SU-DHL-6 (cell line): Measurements from ENCODE around the gene MAP2K7.

ENCODE experiments used
- EZH2phosphoT487 ChIP-seq: fragments of 200-600 bp; sonication (generic), shearing (Covaris generic); conservative IDR thresholded peaks from 2 replicates; pipeline ENCODE4 v1.6.1; 2018; ENCODE audit warnings: mild to moderate bottlenecking, antibody characterized with exemption, low read length, moderate library complexity, mixed read lengths
- TF ChIP-seq, protein P1 (sequence below): fragments of 200-600 bp; sonication (generic); IDR thresholded peaks from one replicate; pipeline ENCODE4 v1.5.1; 2017; ENCODE audit warnings: antibody characterized with exemption, mild to moderate bottlenecking, low read length, moderate library complexity; ENCODE audit not compliant: insufficient read depth, poor library complexity, severe bottlenecking

DNA sequence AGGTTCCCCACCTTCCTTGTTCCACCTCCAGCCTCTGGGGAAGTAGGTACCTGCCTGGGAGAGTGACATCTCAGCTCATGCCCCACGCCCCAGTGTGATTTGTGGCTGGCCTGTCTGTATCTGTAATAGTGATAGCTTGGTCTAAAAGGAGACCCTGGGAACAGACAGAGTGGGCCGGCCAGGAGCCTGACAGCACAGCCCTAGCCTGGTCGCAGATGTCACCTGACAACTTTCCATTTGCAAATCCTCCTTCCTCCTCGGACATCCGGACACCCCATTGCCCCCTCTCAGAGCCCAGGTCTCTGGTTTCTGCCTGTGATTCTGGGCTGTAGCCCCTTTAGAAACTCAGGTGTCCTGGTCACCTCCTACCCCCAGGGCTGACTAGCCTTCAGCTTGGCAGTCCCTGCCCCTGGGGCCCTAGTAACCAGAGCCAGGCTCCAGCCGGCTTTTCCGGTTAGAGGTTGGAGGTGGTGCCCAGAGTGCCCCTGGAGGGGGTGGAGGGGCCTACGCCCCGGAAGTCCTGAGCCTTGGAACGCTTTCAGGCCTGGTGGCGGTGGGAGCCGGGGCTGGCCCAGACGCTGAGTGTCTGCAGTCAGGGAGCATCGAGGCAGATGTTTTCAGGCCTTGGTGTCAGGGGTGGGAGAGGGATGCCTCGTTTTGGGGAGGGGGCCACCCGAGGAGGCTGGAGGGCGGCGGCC is 8.9 kb upstream of the MAP2K7 start:
- TF ChIP-seq, protein P1, sequence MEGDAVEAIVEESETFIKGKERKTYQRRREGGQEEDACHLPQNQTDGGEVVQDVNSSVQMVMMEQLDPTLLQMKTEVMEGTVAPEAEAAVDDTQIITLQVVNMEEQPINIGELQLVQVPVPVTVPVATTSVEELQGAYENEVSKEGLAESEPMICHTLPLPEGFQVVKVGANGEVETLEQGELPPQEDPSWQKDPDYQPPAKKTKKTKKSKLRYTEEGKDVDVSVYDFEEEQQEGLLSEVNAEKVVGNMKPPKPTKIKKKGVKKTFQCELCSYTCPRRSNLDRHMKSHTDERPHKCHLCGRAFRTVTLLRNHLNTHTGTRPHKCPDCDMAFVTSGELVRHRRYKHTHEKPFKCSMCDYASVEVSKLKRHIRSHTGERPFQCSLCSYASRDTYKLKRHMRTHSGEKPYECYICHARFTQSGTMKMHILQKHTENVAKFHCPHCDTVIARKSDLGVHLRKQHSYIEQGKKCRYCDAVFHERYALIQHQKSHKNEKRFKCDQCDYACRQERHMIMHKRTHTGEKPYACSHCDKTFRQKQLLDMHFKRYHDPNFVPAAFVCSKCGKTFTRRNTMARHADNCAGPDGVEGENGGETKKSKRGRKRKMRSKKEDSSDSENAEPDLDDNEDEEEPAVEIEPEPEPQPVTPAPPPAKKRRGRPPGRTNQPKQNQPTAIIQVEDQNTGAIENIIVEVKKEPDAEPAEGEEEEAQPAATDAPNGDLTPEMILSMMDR, result no peak
- no peak for TF ChIP-seq EZH2phosphoT487
